ENCODE data around the gene PPP2R1B. TPM values are rescaled to one million over a fixed set of nuclear protein-coding genes. Genes with fewer than 3 reads are reported as not detected.
"Not testable (repeated sequence)": the region's sequence is repeated elsewhere in the genome, so short reads cannot be mapped to it uniquely, and the experiment has no call there.

The PPP2R1B gene
- total RNA-seq, 4 donors from 2014 or later = 22.4 to 39.2 (median 25.3) TPM

DNA sequence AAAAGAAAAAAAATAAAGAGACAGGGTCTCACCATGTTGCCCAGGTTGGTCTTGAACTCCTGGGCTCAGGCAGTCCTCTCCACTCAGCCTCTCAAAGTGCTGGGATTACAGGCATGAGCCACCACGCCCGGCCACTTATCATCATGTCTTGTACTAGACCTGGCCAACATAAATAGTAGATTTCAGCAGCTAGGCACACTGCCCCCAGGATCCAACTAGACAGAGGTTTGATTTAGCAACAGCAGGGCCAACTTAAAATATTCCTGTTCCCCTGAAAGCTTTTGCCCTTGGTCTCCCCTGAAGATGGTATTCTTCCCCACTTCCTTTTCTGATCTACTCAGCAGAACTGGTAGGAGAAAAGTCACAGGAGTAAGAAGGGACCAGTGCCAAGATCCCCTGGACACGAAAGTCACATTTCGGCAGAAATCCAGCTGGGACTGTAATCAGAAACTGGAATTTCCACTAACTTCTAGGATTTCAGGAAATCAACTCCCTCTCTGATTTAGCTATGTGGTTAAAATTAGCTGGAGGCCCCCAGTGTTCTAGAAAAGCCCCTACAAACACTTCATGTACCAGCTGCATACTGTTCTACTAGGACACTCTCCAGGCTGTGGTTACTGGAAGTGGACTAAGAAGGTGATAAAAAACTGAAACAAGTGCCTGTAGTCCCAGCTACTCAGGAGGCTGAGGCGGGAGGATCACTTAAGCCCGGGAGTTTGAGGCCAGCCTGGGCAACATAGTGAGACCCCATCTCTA lies 8.9 kb upstream of the PPP2R1B start:
- Histone ChIP-seq H3K27me3 (no peaks in the 10 kb centered on the region), H3K4me1 (peaks cover 12 to 16% of the 10 kb centered on the region in 2 donors), H3K36me3 (no peaks in the 10 kb centered on the region), H3K4me3 (replicated peaks in 1 of 3) (no peak overlapping the region), H3K27ac (peak overlapping the region; percentile 47 to 73 (median 67)), H3K9me3 (no peaks in the 10 kb centered on the region)
- TF ChIP-seq POLR2A (IDR thresholded peaks at IDR 0.05) = no peak
- TF ChIP-seq, protein P1, sequence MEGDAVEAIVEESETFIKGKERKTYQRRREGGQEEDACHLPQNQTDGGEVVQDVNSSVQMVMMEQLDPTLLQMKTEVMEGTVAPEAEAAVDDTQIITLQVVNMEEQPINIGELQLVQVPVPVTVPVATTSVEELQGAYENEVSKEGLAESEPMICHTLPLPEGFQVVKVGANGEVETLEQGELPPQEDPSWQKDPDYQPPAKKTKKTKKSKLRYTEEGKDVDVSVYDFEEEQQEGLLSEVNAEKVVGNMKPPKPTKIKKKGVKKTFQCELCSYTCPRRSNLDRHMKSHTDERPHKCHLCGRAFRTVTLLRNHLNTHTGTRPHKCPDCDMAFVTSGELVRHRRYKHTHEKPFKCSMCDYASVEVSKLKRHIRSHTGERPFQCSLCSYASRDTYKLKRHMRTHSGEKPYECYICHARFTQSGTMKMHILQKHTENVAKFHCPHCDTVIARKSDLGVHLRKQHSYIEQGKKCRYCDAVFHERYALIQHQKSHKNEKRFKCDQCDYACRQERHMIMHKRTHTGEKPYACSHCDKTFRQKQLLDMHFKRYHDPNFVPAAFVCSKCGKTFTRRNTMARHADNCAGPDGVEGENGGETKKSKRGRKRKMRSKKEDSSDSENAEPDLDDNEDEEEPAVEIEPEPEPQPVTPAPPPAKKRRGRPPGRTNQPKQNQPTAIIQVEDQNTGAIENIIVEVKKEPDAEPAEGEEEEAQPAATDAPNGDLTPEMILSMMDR (IDR thresholded peaks at IDR 0.05) = no peak
- intact Hi-C loops (cut with DNase I) = loop anchor here (5.0 kb wide), 2 partner anchors 43 to 173 kb away; partner anchors contain the start of gene SIK2
- DNase-seq = peak; percentile 30 to 47
- WGBS, 2 donors = 59 to 73% methylated on average over 6 of the region's 6 CpGs

DNA sequence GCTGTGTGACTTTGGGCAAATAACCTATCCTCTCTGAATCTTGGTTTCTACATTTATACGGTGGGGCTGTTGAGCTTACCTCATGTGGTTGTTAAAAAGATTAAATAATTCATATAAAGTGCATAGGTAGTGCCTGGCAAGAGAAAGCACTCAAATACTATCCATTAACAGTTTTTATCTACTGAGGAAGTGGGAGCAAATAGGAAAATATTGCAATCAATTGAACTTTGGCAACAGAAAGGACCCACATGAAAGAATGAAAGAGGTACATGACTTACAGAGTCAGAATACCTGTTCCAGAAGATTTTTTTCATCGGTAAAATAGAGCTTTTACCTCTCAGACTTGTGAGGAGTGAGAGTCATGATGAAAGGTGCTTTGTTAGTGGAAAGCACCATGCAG lies 6.3 kb upstream of the PPP2R1B start:
- H3K4me1 ChIP-seq = peaks cover 12 to 16% of the 10 kb centered on the region in 2 donors
- H3K9me3 ChIP-seq = no peaks in the 10 kb centered on the region
- H3K27ac ChIP-seq = no peak overlapping the region
- TF ChIP-seq, protein P1 (IDR thresholded peaks at IDR 0.05) = no peak
- no peak for TF ChIP-seq POLR2A (IDR thresholded peaks at IDR 0.05)
- 96 to 99% methylated on average over 2 of the region's 2 CpGs for WGBS, 2 donors
- intact Hi-C loops (cut with DNase I) = loop anchor here (5.0 kb wide), 1 partner anchor 40 kb away; no protein-coding TSS in a partner anchor
- no peak overlapping the region for H3K4me3 ChIP-seq (replicated peaks in 1 of 3)
- H3K36me3 ChIP-seq = no peaks in the 10 kb centered on the region
- no peaks in the 10 kb centered on the region for H3K27me3 ChIP-seq
- no peak for DNase-seq

GRCh38 chr11:111771205-111771604 lies 5.0 kb upstream of the PPP2R1B start:
- H3K4me1 ChIP-seq = peaks cover 12 to 23% of the 10 kb centered on the region in 2 donors
- DNase-seq; H3K9me3 ChIP-seq; H3K36me3 ChIP-seq; H3K27me3 ChIP-seq; H3K27ac ChIP-seq; H3K4me3 ChIP-seq (replicated peaks in 1 of 3): not testable (repeated sequence)
- WGBS, 2 donors = 94 to 96% methylated on average over 5 of the region's 5 CpGs
- intact Hi-C loops (cut with DNase I) = loop anchor here (5.0 kb wide), 1 partner anchor 39 kb away; no protein-coding TSS in a partner anchor

- Histone ChIP-seq H3K4me3 (replicated peaks in 1 of 3) (no peak overlapping the region), H3K27me3 (no peaks in the 10 kb centered on the region), H3K4me1 (peaks cover 12 to 23% of the 10 kb centered on the region in 2 donors), H3K9me3 (no peaks in the 10 kb centered on the region), H3K36me3 (no peaks in the 10 kb centered on the region), H3K27ac (no peak overlapping the region)
- TF ChIP-seq POLR2A (IDR thresholded peaks at IDR 0.05) = no peak
- TF ChIP-seq, protein P1 (IDR thresholded peaks at IDR 0.05) = no peak
- 67 to 81% methylated on average over 4 of the region's 4 CpGs for WGBS, 2 donors
- no peak for DNase-seq
- intact Hi-C loops (cut with DNase I) = loop anchor here (5.0 kb wide), 1 partner anchor 38 kb away; no protein-coding TSS in a partner anchor
These were observed 4.5 kb upstream of the PPP2R1B start for GRCh38 chr11:111770581-111771134.

GRCh38 chr11:111766834-111767142 lies 599 bp upstream of the PPP2R1B start:
- no peak for DNase-seq
- Histone ChIP-seq H3K4me3 (replicated peaks in 1 of 3) (peak overlapping the region in 2 of 3 donors; percentile 89 to 93), H3K27me3 (no peaks in the 10 kb centered on the region), H3K36me3 (peaks cover 0 to 6% of the 10 kb centered on the region in 2 donors), H3K9me3 (no peaks in the 10 kb centered on the region), H3K27ac (peak overlapping the region; percentile 89 to 98 (median 93)), H3K4me1 (peaks cover 7 to 14% of the 10 kb centered on the region in 2 donors)
- WGBS, 2 donors = 2 to 3% methylated on average over 7 of the region's 7 CpGs
- TF ChIP-seq, protein P1 (IDR thresholded peaks at IDR 0.05) = no peak
- intact Hi-C loops (cut with DNase I) = no loop called here
